ENCODE measurements around the gene FBXO8.

Gene FBXO8

DNA sequence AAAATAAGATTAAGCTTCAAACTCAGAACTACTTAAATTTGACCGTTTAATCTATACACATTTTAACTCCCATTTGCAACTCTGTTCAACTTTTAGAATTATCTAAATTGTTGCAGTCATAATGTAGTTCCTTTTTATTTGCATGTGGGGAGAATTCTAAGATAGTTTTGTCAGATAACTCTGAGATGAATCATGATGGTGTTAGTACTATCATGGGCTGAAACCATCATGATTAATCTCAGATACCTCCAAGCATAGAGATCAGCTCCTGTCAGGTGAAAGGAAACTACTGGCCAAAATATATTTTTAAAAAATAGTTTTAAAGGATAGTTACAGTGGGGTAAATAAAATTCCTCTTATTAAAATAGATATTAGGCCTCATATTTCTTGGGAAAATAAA, 39.0 kb downstream of the FBXO8 start:
- DNase-seq (ENCODE audit: low spot score): no peak

DNA sequence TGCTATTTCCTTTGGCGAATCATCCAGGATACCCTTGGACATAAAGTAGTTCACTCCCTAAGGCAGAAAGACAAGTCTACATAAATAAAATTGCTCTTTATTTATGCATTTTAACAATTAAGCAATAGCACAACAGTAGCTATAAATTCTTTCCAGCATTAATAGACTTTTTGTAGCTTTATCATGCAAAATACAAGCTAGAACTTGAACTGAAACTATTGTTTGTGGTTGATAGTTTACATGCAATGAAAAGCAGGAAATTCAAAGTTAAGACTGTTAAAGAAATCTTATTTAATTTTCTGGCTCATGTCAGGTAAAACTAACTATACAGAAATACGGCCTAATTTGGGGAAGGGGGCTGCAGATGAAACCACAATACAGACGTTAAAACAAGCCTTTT, 42.3 kb downstream of the FBXO8 start:
- DNase-seq (ENCODE audit: low spot score): no peak

GRCh38 chr4:174236359-174236758, 47.1 kb downstream of the FBXO8 start:
- no peak for DNase-seq (ENCODE audit: low spot score)

GRCh38 chr4:174230680-174231079, 52.8 kb downstream of the FBXO8 start:
- no peak for DNase-seq (ENCODE audit: low spot score)

- DNase-seq (ENCODE audit: low spot score): no peak
Measured at GRCh38 chr4:174230148-174230547, 53.3 kb downstream of the FBXO8 start.

DNA sequence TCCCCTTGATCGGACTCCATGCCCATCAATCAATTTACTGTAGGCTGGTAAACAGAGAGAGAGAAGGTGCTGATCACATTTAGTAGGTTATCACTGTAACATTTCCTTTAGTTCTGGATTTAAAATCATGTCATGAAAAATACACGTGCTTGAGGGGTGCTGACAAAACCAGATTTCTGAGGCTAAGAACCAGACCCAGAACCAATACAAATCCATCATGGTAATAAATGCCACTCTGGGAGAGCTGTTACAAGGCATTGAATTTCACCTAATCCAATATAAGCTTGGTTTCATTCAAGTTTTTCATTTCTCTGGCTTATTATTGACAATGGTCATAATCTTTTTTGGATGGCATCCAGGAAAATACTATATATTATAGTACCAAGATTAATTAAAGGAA, 54.5 kb downstream of the FBXO8 start:
- DNase-seq (ENCODE audit: low spot score): no peak

- DNase-seq (ENCODE audit: low spot score): no peak
Measured at GRCh38 chr4:174225349-174226049, 58.0 kb downstream of the FBXO8 start.

DNA sequence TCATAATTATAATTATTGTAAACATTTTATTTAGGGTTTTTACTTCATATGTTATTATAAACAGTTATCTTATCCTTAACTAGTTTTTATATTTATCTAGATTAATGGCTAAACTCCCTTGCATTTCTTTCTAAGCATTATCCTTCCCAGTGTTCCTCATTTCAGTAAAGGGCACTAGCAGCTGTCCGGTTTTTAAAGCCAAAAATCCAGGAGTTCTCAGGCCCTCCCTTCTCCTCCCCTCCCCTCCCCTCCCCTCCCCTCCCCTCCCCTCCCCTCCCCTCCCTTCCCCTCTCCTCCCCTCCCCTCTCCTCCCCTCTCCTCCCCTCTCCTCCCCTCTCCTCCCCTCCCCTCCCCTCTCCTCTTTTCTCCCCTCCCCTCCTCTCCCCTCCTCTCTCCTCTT, 58.9 kb downstream of the FBXO8 start:
- DNase-seq (ENCODE audit: low spot score): no peak

DNA sequence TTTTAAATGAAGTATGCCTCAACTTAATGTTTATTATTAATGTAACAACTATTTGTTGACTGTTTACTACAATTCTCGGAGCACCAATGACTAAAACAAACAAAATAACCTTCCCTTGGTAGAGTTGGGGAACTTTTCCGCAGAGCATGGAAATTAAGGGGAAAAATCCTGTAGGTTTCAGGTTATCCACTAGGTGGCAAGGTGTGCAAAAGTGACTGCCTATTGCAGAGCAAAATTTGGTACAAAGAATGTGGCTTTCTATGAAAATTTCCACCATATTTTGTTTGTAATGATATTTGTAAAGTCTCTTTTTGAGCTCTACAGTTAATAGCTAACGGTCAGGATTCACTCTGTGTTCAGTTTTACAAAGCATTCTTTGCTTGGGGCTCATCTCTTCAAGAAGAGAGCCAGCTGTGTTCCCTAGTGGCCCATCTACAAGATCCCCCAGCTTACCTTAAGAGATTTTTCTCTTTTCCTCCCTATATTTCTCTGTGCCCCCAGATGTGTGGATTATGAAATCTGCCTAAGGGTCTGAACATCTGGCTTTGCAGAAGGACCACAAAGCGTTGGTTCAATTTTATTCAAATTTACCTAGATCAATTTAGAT, 61.1 kb downstream of the FBXO8 start:
- DNase-seq (ENCODE audit: low spot score): peak; percentile 16

- DNase-seq (ENCODE audit: low spot score): no peak
Measured at GRCh38 chr4:174218127-174218790, 65.2 kb downstream of the FBXO8 start.

GRCh38 chr4:174217273-174218126, 66.0 kb downstream of the FBXO8 start:
- peak; percentile 16 for DNase-seq (ENCODE audit: low spot score)

- no peak for DNase-seq (ENCODE audit: low spot score)
Measured at GRCh38 chr4:174216799-174217272, 66.6 kb downstream of the FBXO8 start.

GRCh38 chr4:174215961-174216680, 67.3 kb downstream of the FBXO8 start:
- DNase-seq (ENCODE audit: low spot score): no peak

- DNase-seq (ENCODE audit: low spot score): no peak
Measured at GRCh38 chr4:174215057-174215456, 68.4 kb downstream of the FBXO8 start.

DNA sequence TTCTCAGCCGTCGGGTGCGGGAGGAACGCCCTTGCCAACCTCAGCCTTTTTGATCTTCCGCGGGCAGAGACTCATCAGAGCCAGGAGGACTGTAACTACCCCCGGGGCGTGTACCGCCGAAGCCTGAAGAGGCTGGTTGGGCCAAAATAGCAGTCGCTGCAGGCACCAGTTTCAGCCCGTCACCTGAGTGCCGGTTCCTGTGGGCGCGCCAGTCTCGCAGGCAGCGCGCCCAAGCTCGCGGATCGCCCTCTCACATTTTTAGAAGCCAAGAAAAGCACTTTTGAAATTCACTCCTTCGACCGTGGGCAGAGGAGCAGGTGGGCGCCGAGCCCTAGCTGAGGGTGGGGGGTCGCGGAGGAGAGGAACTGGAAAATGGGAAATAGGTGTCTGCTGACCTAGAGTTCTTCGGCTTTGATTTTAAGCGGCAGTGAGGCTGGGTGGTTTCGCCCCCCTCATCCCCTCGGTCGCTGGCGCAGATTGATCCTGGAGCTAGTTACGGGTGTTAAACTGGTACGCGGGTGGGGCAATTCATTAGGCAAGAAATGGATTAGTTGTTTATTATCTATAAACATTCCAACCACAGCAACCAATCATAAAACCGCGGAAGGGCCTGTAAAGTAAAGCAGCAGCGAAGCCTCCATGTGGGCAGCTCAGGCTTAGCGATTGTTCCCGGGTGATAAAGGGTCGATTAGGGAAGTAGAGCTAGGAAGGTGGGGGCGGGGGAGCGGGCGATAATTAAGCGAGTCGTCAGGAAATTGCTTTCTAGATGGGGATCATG, 69.2 kb downstream of the FBXO8 start:
- no peak for DNase-seq (ENCODE audit: low spot score)

- DNase-seq (ENCODE audit: low spot score): no peak
Measured at GRCh38 chr4:174213731-174214100, 69.8 kb downstream of the FBXO8 start.

- DNase-seq (ENCODE audit: low spot score): no peak
Measured at GRCh38 chr4:174212061-174212460, 71.4 kb downstream of the FBXO8 start.

DNA sequence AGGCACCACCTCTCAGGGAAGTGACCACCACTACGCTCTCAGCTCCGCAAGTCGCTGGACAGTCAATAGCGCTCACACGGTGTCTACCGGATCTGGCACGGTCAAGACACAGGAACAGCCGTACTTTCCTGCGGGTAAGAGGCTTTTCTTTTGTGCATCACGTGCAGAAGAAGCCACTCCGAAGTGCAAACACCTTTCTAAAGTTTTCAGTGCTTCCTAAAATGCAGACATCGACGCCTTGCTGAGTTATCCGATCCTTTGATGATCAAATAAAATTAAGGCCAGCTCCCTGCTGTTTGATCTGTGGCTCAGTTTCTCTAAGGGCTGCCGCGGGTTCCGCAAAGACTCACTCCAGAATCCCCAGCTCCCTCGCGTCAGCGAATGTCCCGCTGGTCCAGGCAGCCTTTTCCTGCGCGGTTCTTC, 71.8 kb downstream of the FBXO8 start:
- DNase-seq (ENCODE audit: low spot score): no peak

DNA sequence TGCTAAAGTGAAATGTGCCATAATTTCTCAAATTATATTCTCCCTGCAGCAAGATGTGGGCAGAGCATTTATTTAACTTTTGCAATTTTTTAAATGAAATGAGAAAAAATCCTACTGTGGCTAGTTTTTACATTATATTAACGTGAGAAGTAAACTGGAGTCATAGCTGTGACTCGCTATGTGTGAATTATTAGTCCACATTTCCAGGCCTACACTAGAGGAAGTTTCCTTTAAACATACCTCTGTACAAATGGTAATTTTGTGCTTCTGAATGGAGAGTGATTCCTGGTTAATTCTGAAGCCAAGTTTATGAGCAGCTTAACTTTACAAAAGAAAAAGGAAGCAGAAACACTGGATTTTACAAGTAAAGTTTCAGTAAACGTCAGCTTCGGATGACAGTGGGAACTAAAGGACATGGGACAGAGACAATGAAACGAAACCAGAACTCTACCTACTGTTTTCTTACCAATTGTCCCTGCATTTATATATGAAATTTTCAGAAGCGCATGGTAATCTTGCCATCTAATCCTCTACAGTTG, 72.4 kb downstream of the FBXO8 start:
- no peak for DNase-seq (ENCODE audit: low spot score)

DNA sequence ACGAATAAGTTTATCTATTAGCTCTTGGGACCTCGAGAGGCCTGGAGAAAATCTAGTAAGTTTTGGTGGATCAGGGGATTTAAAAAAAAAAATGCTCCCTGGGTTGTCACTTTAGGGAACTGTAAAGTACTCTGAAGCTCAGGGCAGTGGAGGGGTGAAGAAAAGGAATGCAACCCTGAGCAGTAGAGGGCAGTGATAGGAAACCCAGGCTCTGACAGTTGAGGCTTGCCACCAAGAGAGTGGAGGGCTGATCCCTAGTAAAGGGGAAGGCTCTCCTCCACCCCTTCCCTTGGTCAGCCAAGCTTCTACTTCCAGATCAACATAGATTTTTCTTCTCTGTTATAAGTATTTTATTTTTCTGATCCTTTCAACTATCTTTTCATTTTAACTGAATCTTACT, 73.1 kb downstream of the FBXO8 start:
- DNase-seq (ENCODE audit: low spot score): no peak

- DNase-seq (ENCODE audit: low spot score): no peak
Measured at GRCh38 chr4:174209341-174209740, 74.1 kb downstream of the FBXO8 start.

Data from cerebellar cortex (tissue), 1 donor.